GM12874 (cell line): ENCODE measurements around the gene YJU2.

ENCODE experiments used
- CTCF ChIP-seq: IDR thresholded peaks from 2 replicates; pipeline ENCODE4 v1.5.1; 2011; ENCODE audit warnings: low read depth, mild to moderate bottlenecking, control low read depth, low read length, moderate library complexity; ENCODE audit not compliant: insufficient read depth

The YJU2 gene

DNA sequence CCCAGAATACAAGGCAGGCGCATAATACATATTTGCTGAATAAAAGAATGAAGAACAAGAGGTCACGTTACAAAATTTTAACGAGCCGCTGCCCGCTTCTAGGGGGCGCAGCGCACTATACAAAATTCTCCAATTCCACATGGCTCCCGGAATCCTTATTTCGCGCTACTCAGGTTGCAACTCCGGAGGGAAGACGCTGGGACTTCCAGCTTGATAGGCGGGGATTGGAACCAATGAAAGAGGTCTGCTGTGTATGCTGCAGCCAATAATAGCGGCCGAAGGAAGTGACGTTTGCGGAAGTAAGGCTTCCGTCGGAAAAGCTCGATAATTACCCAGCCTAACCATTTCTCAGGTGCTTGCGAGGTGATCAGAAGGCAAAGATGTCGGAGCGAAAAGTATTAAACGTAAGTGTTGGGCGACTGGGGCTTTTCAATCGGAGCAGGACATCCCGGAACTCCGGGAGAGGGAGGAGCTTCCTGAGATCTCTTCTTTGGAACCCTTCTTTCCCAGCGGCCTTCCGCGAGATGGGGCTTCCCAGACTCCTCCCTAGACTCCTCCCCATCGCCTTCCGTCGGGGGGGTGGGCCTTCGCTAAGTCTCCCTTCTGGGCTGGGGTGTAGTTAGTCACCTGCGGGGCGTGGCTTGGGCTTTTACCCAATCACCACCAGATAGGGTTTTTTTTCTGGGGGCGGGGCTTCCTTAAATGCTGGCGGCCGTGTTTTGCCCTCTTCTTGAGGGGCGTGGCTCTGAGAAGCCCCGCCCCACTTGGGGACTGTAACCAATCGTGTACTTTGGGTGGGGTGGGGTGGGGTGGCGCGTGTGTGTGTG, at the start of gene YJU2:
Gene YJU2 (plus strand): TSS at position 314 of the 827 bp plus-strand sequence. CDS start 67 bp downstream, at position 381.
- TF ChIP-seq CTCF, result peak; percentile 40; the same call in 1 of the 2 replicates

DNA sequence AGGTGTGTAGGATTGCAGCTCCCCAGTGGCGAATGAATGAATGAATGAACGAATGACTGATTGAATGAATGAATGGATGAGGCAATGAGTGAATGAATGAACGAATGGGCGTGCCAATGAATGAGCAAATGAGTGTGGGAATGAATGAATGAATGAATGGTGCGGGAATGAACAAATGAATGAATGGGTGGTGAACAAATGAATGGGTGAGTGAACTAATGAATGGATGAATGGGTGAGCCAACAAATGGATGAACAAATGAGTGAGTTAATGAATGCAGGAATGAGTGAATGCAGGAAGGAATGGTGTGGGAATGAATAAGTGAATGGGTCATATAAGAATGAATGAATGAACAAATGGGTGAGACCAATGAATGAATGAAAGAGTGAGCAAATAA, 49.7 kb upstream of the YJU2 start:
- TF ChIP-seq CTCF, result no peak

DNA sequence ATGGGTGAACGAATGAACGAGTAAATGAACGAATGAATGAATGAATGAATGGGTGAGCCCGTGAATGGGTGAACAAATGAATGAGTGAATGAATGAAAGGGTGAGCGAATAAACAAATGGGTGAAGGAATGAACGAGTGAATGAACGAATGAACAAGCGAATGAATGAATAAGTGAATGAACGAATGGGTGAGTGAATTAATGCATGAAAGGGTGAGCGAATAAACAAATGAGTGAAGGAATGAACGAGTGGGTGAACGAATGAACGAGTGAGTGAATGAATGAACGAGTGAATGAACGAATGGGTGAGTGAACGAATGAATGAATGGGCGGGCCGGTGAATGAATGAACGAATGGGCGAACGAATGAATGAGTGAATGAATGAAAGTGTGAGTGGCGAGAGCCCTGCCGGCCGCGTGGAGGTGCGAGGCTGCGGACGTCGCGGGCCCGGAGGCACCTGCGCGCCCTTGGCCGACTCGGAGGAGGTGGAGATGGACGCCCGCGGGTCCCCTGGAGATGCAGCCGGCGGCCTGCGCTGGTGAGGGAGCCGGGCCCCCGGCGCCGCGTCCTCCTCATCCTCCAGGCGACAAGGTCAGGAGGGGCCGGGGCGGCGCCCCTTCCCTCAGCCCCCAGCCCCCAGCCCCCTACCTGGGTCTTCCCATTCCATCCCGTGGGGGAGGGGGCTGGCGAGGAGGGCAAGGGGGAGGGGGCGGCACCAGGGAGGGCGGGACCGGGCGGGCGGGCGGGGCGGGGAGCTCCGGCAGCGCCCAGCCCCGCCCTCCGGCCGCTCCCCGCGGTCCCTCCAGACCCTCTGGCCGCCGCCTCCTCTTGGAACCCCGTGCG, 49.0 kb upstream of the YJU2 start:
- no peak for TF ChIP-seq CTCF

DNA sequence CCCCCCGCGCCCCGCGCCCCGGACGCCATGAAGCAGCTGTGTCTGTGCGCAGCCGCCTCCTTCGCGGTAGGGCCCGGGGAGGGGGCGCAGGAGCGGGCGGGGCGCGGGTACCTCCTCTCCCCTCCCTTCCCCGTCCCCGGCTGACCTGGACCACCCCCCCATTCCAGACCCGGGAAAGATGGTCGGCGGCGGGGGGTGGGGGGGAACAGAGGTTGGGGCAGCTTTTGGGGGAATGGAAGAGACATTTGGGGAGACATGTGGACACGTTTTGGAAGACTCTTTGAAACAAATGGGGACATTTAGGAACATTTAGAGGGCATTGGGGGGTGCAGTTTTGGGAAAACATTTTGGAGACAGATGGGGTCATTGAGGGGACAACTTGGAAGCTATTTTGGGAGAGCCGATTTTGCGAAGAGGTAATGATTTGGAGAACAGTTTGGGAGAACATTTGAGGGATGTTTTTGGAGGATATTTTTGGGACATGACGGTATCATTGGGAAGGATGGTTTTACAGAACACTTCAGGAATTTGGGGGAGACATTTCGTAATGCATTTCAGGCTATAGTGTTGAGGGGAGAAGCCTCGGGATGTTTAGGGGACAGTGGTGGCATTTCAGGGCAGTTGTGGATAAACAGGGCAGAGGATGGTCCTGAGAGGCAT, 48.3 kb upstream of the YJU2 start:
- TF ChIP-seq CTCF, result no peak

GRCh38 chr19:4199699-4200293, 47.1 kb upstream of the YJU2 start:
- no peak for TF ChIP-seq CTCF

DNA sequence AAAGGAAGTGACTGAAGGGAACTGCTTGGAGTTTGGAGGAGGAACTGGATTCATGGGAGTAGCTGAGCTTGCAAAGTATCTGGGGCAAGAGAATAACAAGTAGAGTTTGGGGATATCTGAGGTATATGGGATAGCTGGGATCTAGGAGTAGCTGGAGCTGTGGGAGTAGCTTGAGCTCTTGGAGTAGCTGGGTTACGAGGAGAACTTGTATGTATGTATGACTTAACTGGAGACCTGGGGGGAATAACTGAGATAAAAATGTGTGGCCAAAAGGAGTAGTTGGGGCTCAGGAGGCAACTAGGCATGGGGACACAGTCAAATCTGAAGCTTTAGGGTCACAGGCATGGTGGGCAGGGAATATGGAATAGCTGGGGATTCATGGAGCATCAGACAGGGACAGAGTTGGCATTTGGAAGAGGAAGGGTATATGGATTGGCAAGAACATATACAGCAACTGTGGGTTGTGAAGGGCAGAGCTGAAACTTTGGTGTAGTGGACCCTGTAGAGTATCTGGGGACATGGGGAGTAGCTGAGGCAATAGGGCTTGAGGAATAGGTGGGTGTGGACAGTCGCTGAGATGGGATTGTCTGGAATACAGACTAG, 45.8 kb upstream of the YJU2 start:
- TF ChIP-seq CTCF, result no peak
